Kidney epithelial cell (primary cell): ENCODE results near the gene SMIM22. TPM values are rescaled to one million over a fixed set of nuclear protein-coding genes. Genes with fewer than 3 reads are reported as not detected.

Source experiments
- DNase-seq: peaks from one replicate; pipeline ENCODE4 v3.0.0-alpha.2; 2010; ENCODE audit warnings: low read depth
- H3K27me3 ChIP-seq: 2 replicates; pipeline ENCODE4 v1.6.0; 2011; ENCODE audit warnings: low read length; ENCODE audit not compliant: control insufficient read depth, insufficient read depth
- H3K36me3 ChIP-seq: 2 replicates; pipeline ENCODE4 v1.5.1; 2011; ENCODE audit warnings: low read length; ENCODE audit not compliant: control insufficient read depth, insufficient read depth
- H3K4me3 ChIP-seq: 2 replicates; pipeline ENCODE4 v1.5.1; 2011; ENCODE audit warnings: low read depth, mild to moderate bottlenecking, control low read depth, low read length
- total RNA-seq: library from RNA; depleted of rRNA; stranded (reverse); fragments of >200 nt; gene quantifications from 2 replicates; pipeline ENCODE4 v1.2.3, GENCODE V29; 2015
- TF ChIP-seq, protein P1 (sequence below): IDR thresholded peaks from 2 replicates; pipeline ENCODE4 v1.5.1; 2011; ENCODE audit warnings: mild to moderate bottlenecking, moderate library complexity, low read length, control low read depth, inconsistent platforms; ENCODE audit not compliant: insufficient read depth, poor library complexity, severe bottlenecking

SMIM22 gene
- total RNA-seq, 1 donor from 2014 or later, result not detected

DNA sequence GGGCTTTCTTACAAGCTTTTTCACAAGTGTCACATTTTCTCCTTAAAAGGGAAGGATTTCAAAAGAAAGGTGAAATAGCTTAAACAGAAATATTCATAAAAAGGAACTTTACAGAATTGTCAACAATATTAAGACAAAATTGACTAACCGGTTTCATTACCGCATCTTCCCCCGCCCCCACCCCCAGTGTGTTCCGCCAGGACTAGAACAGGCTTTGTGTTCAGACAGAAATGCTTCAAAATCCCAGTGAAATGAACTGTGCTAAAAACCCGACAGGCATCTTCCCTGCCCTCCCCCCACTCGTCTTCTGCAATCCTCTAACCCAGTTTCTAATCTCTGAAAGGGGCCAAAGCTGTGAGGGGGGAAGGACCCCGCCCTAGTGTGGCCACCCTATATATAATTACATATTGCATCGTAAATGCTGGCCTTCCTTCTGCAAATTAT is 8.3 kb downstream of the SMIM22 start:
- TF ChIP-seq, protein P1, sequence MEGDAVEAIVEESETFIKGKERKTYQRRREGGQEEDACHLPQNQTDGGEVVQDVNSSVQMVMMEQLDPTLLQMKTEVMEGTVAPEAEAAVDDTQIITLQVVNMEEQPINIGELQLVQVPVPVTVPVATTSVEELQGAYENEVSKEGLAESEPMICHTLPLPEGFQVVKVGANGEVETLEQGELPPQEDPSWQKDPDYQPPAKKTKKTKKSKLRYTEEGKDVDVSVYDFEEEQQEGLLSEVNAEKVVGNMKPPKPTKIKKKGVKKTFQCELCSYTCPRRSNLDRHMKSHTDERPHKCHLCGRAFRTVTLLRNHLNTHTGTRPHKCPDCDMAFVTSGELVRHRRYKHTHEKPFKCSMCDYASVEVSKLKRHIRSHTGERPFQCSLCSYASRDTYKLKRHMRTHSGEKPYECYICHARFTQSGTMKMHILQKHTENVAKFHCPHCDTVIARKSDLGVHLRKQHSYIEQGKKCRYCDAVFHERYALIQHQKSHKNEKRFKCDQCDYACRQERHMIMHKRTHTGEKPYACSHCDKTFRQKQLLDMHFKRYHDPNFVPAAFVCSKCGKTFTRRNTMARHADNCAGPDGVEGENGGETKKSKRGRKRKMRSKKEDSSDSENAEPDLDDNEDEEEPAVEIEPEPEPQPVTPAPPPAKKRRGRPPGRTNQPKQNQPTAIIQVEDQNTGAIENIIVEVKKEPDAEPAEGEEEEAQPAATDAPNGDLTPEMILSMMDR, result no peak
- Histone ChIP-seq H3K27me3 (no peaks in the 10 kb centered on the region), H3K4me3 (no peak overlapping the region), H3K36me3 (peaks cover 1% of the 10 kb centered on the region)
- DNase-seq, result no peak

GRCh38 chr16:4803898-4804762 is 9.0 kb downstream of the SMIM22 start:
- no peak overlapping the region for H3K4me3 ChIP-seq
- no peaks in the 10 kb centered on the region for H3K27me3 ChIP-seq
- no peak for DNase-seq
- peaks cover 1% of the 10 kb centered on the region for H3K36me3 ChIP-seq
- TF ChIP-seq, protein P1, result no peak

GRCh38 chr16:4805231-4805630 is 10.1 kb downstream of the SMIM22 start:
- no peak for DNase-seq
- TF ChIP-seq, protein P1, result no peak
- Histone ChIP-seq H3K27me3 (no peaks in the 10 kb centered on the region), H3K36me3 (peaks cover 1% of the 10 kb centered on the region), H3K4me3 (no peak overlapping the region)

GRCh38 chr16:4806280-4806679 is 11.1 kb downstream of the SMIM22 start:
- no peak for DNase-seq
- TF ChIP-seq, protein P1, result no peak
- H3K27me3 ChIP-seq, result no peaks in the 10 kb centered on the region
- no peak overlapping the region for H3K4me3 ChIP-seq
- H3K36me3 ChIP-seq, result no peaks in the 10 kb centered on the region

GRCh38 chr16:4811242-4811641 is 16.1 kb downstream of the SMIM22 start:
- Histone ChIP-seq H3K27me3 (no peaks in the 10 kb centered on the region), H3K4me3 (no peak overlapping the region), H3K36me3 (peaks cover 5% of the 10 kb centered on the region)
- no peak for DNase-seq
- TF ChIP-seq, protein P1, result no peak
